GM12865 (cell line): ENCODE data around the gene LRRC55.

Source experiments
- DNase-seq: peaks from one replicate; pipeline ENCODE4 v3.0.0; 2010; ENCODE audit warnings: low read depth
- H3K4me3 ChIP-seq: 2 replicates; pipeline ENCODE4 v1.5.1; 2011; ENCODE audit warnings: mild to moderate bottlenecking, low read depth, low read length, control low read depth
- CTCF ChIP-seq: IDR thresholded peaks from 2 replicates; pipeline ENCODE4 v1.5.1; 2011; ENCODE audit warnings: low read length, control low read depth, low read depth, inconsistent platforms; ENCODE audit not compliant: insufficient read depth; ENCODE audit errors: missing control alignments

Gene LRRC55

GRCh38 chr11:57219021-57219627 lies 37.4 kb downstream of the LRRC55 start:
- no peak for DNase-seq
- no peak overlapping the region for H3K4me3 ChIP-seq
- no peak for TF ChIP-seq CTCF

- H3K4me3 ChIP-seq: no peak overlapping the region
- TF ChIP-seq CTCF: no peak
- DNase-seq: no peak
These were observed 40.5 kb downstream of the LRRC55 start for GRCh38 chr11:57222239-57222638.

GRCh38 chr11:57223601-57224000 lies 41.8 kb downstream of the LRRC55 start:
- TF ChIP-seq CTCF: no peak
- no peak for DNase-seq
- no peak overlapping the region for H3K4me3 ChIP-seq

GRCh38 chr11:57224128-57224527 lies 42.4 kb downstream of the LRRC55 start:
- H3K4me3 ChIP-seq: no peak overlapping the region
- no peak for DNase-seq
- no peak for TF ChIP-seq CTCF

- no peak for DNase-seq
- no peak overlapping the region for H3K4me3 ChIP-seq
- no peak for TF ChIP-seq CTCF
These were observed 42.8 kb downstream of the LRRC55 start for GRCh38 chr11:57224537-57224936.

- no peak overlapping the region for H3K4me3 ChIP-seq
- TF ChIP-seq CTCF: no peak
- DNase-seq: no peak
These were observed 46.8 kb downstream of the LRRC55 start for GRCh38 chr11:57228600-57228999.

GRCh38 chr11:57230316-57230715 lies 48.6 kb downstream of the LRRC55 start:
- TF ChIP-seq CTCF: no peak
- no peak for DNase-seq
- H3K4me3 ChIP-seq: no peak overlapping the region
